ENCODE measurements around the gene SORCS2.
"Not testable (repeated sequence)": the region's sequence is repeated elsewhere in the genome, so short reads cannot be mapped to it uniquely, and the experiment has no call there.

DNA sequence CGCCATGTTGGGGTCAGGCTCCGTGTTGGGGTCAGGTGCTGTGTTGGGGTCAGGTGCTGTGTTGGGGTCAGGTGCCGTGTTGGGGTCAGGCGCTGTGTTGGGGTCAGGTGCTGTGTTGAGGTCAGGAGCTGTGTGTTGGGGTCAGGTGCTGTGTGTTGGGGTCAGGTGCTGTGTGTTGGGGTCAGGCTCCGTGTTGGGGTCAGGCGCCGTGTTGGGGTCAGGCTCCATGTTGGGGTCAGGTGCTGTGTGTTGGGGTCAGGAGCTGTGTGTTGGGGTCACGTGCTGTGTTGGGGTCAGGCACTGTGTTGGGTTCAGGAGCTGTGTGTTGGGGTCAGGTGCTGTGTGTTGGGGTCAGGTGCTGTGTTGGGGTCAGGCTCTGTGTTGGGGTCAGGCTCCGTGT is 260.5 kb downstream of the SORCS2 start:
- TF ChIP-seq, protein P1, sequence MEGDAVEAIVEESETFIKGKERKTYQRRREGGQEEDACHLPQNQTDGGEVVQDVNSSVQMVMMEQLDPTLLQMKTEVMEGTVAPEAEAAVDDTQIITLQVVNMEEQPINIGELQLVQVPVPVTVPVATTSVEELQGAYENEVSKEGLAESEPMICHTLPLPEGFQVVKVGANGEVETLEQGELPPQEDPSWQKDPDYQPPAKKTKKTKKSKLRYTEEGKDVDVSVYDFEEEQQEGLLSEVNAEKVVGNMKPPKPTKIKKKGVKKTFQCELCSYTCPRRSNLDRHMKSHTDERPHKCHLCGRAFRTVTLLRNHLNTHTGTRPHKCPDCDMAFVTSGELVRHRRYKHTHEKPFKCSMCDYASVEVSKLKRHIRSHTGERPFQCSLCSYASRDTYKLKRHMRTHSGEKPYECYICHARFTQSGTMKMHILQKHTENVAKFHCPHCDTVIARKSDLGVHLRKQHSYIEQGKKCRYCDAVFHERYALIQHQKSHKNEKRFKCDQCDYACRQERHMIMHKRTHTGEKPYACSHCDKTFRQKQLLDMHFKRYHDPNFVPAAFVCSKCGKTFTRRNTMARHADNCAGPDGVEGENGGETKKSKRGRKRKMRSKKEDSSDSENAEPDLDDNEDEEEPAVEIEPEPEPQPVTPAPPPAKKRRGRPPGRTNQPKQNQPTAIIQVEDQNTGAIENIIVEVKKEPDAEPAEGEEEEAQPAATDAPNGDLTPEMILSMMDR (IDR thresholded peaks at IDR 0.05): not testable (repeated sequence)
- not testable (repeated sequence) for TF ChIP-seq POLR2A (IDR thresholded peaks at IDR 0.05)

Measured in uterus (tissue), 2 donors.